ENCODE results near the gene B3GNT2.
"Not testable (repeated sequence)": the region's sequence is repeated elsewhere in the genome, so short reads cannot be mapped to it uniquely, and the experiment has no call there.

Gene B3GNT2, protein sequence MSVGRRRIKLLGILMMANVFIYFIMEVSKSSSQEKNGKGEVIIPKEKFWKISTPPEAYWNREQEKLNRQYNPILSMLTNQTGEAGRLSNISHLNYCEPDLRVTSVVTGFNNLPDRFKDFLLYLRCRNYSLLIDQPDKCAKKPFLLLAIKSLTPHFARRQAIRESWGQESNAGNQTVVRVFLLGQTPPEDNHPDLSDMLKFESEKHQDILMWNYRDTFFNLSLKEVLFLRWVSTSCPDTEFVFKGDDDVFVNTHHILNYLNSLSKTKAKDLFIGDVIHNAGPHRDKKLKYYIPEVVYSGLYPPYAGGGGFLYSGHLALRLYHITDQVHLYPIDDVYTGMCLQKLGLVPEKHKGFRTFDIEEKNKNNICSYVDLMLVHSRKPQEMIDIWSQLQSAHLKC

DNA sequence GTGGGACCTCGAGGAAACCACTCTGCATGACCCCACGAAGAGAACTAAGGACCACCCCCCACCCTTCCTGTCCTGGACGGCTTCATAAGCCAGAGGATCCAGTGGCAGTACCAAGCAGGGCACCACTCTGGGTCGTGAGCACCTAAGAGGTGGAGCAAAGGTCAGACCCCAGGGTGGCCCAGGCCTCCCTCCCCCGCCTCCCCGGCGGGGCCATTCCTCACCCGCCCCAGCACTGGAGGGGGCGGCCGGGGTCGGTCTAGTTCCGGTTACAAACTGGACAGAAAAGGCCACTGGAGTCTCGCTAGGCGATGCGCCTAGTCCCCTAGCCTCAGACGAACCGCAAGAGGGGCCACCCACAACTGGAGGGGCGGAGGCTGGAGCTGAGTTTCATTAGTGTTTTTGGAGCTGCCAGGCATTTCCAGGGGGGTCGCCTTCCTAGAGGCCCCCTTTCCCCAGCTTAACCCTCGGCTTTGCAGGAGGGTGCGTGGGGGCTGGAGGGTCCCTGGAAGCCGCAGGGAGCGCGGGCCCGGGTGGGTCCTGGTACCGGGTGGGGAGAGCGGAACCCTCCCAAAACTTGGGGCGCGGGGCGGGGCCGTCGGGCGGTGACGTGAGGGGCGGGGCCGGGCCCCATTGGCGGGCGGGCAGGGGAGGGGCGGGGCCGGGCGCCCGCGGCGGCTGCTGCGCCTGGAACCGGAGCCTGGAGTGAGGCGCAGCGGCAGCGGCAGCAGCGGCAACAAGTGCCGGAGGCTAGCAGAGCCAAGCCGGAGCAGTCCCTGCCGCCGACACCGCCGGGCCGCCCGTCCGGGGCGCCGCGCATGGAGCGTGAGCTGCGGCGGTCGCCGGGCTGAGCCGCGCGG lies at the start of gene B3GNT2:
B3GNT2 (plus strand) TSS at position 695 of the 857 bp plus-strand sequence. CDS start 26,106 bp downstream, outside the sequence.
- DNase-seq (ENCODE audit: low spot score) = peak; percentile 25

GRCh38 chr2:62146790-62147189 lies 49.1 kb upstream of the B3GNT2 start:
- FAIRE-seq; DNase-seq (ENCODE audit: low spot score): not testable (repeated sequence)

More for the DNA sequence above, at the start of gene B3GNT2:
- no peak for FAIRE-seq

DNA sequence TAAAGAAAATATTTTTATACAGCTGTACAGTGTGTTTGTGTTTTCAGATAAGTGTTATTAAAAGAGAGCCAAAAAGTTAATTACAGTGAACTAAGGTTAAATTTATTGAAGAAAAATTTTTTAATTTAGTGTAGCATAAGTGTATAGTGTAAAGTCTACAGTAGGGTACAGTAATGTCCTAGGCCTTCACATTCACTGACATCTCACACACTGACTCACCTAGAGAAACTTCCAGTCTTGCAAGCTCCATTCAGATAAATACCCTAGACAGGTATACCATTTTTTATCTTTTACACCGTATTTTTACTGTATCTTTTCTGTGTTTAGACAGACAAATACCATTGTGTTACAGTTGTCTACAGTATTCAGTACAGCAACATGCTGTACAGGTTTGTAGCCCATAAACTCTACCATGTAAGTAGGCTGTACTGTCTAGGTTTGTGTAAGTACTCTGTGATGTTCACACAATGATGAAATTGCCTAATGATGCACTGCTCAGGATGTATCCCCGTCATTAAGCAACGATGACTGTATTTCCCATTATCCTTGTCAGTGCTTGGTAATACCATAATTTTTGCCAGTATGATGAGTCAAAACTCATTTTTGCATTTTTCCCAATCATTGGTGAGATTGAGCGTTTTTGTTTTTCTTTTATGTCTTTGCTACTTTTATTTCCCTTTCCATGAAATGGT lies 48.2 kb upstream of the B3GNT2 start:
- no peak for FAIRE-seq
- no peak for DNase-seq (ENCODE audit: low spot score)

- DNase-seq (ENCODE audit: low spot score) (peak; percentile 70), FAIRE-seq (peak; percentile 51)
Measured at GRCh38 chr2:62149708-62150107, 46.2 kb upstream of the B3GNT2 start.

- DNase-seq (ENCODE audit: low spot score) (no peak), FAIRE-seq (no peak)
Measured at GRCh38 chr2:62150597-62151305, 45.2 kb upstream of the B3GNT2 start.

- FAIRE-seq (no peak), DNase-seq (ENCODE audit: low spot score) (no peak)
Measured at GRCh38 chr2:62151306-62151638, 44.6 kb upstream of the B3GNT2 start.

- no peak for FAIRE-seq
- peak; percentile 39 for DNase-seq (ENCODE audit: low spot score)
Measured at GRCh38 chr2:62152000-62152399, 43.9 kb upstream of the B3GNT2 start.

DNA sequence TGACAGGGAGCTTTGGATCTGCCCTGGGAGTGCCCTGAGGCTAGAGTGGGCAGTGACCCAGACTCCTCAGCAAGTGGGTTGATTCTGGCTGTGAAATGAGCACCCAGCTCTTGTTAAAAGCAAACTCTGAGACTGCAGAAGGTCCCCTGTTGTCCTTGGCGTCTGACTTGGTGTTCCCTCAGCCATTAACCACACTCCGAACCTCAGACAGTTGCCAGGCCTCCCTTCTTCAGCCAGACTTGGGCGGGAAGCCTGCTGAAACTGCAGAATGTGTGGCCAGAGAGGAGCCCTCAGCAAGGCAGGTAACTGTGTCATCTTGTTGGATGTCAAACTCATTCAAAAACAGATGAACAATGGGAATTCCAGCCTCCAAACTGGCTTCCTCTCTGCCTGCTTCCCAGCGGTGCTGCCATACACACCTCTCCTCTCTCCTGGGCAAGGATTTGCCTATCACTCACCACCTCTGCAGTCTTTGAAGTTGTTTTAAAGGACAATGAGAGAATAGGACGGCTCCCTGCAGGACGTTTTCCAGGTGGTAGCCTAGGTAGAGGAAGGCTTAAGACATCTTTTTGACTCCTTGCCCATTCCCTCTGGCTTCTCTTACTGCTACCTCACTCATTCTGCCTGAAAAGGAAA lies 38.9 kb upstream of the B3GNT2 start:
- DNase-seq (ENCODE audit: low spot score) = no peak

DNA sequence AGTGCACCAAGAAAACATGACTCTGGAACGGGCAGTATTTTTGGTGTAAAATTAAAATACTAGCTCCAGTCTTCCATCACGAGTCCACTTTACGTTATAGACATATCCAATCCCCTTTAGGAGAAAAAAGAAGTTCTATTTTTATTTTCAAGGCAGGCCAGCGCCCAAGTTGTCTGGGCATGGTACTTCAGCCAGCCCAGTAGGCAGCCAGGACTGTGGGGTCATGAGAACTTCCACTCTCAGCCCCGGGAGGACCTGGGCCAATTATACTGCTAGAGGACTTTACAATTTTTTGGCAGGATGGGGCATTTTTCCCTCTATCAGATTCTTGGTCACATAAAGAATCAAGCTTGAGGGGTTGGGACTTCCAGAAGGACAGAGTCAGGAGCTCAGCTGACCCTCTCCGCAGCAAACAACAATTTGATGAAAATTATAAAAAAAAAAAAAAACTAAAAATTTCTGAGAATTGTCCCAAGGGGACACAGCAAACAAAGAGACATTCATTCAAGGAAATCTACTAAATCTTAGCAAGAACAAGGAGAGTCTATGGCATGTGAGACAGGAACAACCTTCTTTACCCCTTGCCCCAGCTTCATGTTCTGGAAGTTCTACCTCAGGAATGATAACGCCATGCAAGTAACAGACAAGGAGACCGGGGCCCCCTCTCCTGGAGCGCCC lies 37.3 kb upstream of the B3GNT2 start:
- DNase-seq (ENCODE audit: low spot score) = no peak
- no peak for FAIRE-seq

More for the DNA sequence above, 38.9 kb upstream of the B3GNT2 start:
- FAIRE-seq = no peak

DNA sequence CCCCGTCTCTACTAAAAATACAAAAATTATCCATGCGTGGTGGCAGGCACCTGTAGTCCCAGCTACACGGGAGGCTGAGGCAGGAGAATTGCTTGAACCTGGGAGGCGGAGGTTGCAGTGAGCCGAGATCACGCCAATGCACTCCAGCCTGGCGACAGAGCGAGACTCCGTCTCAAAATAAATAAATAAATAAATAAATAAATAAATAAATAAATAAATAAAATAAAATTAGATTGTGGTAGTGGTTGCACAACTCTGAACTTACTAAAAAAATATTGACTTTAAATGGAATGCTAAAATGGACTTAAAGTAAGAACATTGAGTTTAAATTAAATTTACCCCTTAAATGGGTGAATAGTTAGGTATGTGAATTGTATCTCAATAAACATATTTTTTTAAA lies 35.2 kb upstream of the B3GNT2 start:
- not testable (repeated sequence) for FAIRE-seq; DNase-seq (ENCODE audit: low spot score)

GRCh38 chr2:62163106-62163831 lies 32.6 kb upstream of the B3GNT2 start:
- no peak for FAIRE-seq
- no peak for DNase-seq (ENCODE audit: low spot score)

DNA sequence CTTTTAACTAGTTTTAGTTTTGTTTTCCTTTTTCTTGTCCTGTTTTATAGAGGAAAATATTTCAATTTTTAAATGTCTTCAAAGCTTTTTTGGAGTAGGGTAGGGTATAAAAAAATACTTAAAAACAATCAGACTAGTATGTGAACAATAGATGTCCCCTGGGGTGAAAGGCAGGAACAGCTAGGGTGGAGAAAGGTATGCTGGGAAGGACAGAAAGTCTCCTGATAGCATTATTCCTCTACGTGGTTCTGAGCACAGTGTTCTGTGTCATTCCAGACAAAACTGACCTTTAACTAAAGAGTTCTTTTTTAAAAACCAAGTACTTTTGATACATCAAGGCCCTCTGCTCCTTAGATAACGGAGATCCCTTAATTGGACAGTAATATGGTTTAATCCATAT lies 32.1 kb upstream of the B3GNT2 start:
- FAIRE-seq (no peak), DNase-seq (ENCODE audit: low spot score) (no peak)

GRCh38 chr2:62175728-62176127 lies 20.2 kb upstream of the B3GNT2 start:
- no peak for FAIRE-seq
- DNase-seq (ENCODE audit: low spot score) = no peak

- no peak for DNase-seq (ENCODE audit: low spot score)
- FAIRE-seq = no peak
Measured at GRCh38 chr2:62176801-62177200, 19.1 kb upstream of the B3GNT2 start.

GRCh38 chr2:62177392-62178049 lies 18.4 kb upstream of the B3GNT2 start:
- no peak for DNase-seq (ENCODE audit: low spot score)
- FAIRE-seq = no peak

DNA sequence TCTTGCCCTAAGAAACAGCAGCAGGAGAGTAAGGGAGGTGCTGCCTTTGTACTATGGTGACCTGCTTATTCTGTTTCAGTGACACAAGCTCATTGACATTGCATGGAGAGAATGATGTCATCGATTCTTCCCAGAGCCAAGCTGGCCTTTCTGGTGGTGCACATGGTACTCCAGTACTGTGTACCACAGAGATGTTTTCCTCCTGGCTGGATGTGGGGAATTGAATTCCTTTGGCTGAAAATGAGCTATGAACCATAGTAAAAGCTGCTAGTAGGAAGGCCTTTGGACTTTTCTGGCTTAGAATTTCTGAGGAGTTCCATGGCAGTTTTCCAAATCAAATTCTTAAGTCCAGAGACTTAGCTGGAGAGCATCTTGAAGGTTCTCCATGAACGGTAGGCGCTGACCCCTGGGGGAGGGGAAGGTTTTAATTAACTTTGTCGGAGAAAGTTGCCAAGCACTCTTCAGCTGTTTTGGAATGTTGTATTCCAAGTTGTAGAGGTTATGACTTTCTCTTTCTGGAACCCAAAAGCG lies 17.1 kb upstream of the B3GNT2 start:
- DNase-seq (ENCODE audit: low spot score) (no peak), FAIRE-seq (no peak)

DNA sequence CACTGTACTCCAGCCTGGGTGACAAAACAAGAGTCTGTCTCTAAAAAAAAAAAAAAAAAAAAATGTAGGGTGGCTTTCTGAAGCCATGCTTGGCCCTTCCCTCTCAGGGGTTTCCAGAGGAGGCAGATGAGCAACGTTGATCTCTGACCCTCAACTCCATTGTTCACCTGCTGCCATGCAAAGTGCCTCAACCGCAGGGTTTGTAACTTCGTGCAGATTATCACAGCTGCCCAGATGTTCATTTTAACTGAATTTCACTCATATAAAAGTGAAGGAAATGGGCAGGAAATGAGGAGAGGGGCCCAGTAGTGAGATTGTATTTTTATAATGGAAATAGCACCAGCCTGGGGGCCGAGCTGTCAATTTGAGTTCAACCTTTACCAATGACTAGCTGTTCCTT lies 14.9 kb upstream of the B3GNT2 start:
- DNase-seq (ENCODE audit: low spot score) = no peak
- FAIRE-seq = no peak

GRCh38 chr2:62181843-62182242 lies 14.1 kb upstream of the B3GNT2 start:
- FAIRE-seq (no peak), DNase-seq (ENCODE audit: low spot score) (no peak)
